SK-MEL-5 (cell line): ENCODE results near the gene STX1A. TPM values are rescaled to one million over a fixed set of nuclear protein-coding genes. Genes with fewer than 3 reads are reported as not detected.
"Not testable (repeated sequence)": the region's sequence is repeated elsewhere in the genome, so short reads cannot be mapped to it uniquely, and the experiment has no call there.

Experiments
- DNase-seq: peaks from one replicate; pipeline ENCODE4 v3.0.0-alpha.2; 2016; ENCODE audit warnings: low read depth, low spot score
- in situ Hi-C: cut with HindIII; loops from 2 replicates; pipeline ENCODE4 v1.10.0; 2016; ENCODE audit warnings: low sequenced_read_pairs, high pct_unique_total_duplicates, low pct_unique_long_range_greater_than_20kb
- total RNA-seq: library from RNA; depleted of rRNA; stranded (reverse); fragments of >200 nt; shearing (Covaris generic); gene quantifications from 2 replicates; pipeline ENCODE4 v1.2.3, GENCODE V29; 2014

STX1A gene
- total RNA-seq, 1 experiment from 2014 or later, result 7.0 TPM

DNA sequence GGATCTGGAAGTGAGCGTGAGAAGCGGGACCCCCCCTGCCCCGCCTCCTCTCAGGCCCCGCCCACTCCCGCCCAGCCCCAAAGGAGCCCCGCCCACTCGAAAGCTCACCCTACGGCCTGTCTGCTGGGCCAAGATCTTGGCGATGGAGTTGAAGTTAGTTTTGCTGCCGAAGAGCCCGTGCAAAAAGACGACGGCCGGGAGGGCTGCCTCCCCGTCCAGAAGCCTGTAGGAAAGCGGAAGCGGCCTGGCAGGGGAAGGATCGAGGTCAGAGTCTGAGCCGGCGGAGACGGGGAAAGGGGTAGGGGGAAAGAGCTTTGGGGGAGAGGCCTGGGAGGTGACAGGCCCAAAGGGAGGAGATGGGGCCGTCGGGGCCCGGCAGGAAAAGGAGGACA is 18.7 kb upstream of the STX1A start:
- in situ Hi-C loops, result no loop called here

DNA sequence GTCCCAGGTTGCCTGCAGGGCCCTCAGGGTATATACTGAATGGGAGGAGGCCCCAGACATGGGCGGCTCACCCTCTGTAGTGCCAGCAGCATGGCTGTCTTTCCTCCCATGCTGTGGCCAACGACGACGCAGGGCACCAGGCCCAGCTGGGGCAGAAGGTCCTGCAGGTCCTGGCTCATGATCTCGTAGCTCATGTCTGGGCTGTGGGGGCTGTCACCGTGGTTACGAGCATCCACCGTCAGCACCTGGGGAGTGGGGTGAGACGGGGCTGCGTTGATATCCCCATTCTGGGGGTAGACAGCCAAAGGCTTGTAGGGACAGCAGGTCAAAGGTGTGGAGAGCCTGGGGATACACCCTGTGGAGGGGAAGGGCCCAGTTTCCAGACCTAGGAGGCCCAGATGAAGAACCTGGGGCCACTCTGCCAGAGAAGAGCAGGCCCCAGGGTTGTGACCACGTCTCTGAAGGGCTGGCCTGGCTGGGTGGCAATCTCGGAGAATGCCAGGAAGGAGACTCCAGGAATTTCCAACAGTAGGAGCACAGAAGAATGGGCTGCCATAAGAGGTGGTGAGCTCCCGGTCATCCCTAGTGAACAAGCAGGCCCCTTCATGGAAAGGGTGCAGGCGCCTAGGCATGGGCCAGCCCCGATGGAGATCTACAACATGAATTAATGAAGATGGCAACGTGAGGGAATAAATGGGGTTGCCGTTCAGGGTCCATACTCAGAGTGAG is 18.2 kb upstream of the STX1A start:
- in situ Hi-C loops, result no loop called here
- DNase-seq, result no peak

More for the DNA sequence above, 18.7 kb upstream of the STX1A start:
- DNase-seq, result peak; percentile 69

DNA sequence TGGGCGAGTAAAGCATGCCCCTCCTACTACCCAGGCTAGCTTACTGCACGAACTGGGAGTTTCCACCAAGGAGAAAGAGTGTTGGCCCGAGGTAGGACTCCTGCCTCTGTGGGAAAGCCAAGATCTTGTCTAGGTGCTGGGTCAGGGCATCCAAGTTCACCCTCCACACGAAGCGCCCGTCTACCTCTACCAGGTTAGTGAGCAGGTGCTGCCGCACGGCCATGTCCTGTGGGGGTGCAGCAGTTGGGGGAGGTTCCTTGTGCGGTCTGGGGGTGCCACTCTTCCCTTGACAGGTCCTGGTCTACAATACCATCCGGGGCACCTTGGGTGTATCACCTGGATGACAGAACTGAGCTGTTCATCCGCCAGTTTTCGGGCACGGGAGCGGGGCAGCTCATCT is 17.4 kb upstream of the STX1A start:
- DNase-seq, result no peak
- in situ Hi-C loops, result no loop called here

DNA sequence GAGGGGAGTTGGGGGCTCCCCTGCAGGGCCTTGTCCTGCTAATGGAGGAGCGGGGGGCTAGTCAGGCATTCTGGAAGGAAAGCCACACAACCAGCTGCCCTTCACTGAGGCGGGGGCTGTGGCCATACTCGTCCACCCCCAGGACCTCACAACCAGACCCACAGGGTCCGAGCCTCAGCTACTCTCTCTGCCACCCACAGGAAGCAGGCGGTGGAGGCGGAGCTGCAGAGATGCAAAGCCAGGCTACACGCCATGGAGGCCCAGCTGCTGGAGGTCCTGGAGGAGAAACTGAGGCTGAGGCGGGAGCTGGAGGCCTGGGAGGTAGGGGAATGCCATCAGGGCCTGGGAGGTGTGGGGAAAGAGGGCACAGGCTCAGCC is 16.0 kb upstream of the STX1A start:
- in situ Hi-C loops, result no loop called here
- no peak for DNase-seq

DNA sequence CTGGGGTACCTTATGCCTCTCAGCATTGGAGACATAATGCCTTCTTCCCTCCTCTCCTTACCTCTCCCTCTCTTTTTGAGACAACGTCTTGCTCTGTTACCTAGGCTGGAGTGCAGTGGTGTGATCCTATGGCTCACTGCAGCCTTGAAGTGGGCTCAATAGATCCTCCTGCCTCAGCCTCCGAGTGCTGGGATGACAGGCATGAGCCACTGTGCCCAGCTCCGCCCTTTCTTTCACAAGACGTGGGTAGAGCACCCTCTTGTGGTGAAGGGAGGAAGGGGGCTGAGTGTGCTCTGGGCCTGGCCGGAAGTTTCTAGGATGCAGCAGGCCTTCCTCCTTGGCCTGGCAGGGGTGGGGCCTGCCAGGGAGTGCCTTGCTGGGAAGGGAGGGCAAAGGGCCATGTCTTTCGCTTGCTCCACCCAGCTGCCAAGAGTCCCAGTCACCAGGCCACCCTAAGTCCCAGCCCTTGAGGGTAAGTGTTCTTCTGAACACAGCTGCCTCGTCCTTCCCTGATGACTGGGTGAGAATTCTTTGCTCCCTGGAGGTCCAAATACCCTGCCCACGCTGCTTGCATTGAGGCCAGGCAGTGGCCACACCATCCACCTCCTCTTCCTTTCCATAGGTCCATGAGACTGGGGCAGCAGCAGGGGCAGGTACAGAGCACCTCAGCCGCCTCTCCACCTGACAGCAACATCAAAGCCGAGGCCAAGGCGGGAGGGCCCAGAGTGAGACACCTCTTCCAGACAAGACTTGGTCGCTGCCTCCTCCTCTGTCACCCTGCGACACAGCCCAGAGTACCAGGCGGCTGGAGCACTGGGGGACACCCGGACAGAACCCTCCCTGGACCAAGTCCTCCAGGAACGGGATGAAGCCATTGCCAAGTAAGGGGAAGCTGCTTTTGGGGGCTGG is 15.4 kb upstream of the STX1A start:
- in situ Hi-C loops, result no loop called here
- peak; percentile 98 for DNase-seq

DNA sequence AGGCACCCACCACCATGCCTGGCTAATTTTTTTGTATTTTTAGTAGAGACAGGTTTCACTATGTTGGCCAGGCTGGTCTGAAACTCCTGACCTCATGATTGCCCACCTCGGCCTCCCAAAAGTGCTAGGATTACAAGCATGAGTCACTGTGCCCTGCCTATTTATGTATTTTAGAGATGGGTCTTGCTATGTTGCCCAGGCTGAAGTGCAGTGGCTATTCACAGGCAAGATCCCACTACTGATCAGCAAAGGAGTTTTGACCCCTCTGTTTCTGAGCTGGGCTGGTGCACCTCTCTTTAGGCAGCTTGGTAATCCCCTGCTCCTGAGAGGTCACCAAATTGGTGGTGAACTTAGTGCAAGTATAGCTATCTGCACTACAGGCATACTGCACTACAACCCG is 12.9 kb upstream of the STX1A start:
- no peak for DNase-seq
- in situ Hi-C loops, result no loop called here

DNA sequence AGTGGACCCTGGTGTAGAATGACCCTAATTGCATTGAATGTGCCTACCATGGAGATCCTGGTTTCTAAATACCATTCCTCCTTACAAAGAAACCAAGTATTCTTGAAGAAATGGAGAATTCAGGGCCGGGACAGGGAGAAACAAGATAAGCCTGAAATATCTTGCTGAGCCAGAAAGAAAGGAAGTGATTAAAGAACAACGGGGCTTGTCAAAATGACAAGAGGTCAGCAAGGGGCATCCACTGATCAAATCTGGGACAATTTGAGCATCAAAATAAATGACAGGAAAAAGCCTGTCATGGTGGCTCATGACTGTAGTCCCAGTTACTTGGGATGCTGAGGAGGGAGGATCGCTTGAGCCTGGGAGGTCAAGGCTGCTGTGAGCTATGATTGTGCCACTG is 11.0 kb upstream of the STX1A start:
- in situ Hi-C loops, result no loop called here

DNA sequence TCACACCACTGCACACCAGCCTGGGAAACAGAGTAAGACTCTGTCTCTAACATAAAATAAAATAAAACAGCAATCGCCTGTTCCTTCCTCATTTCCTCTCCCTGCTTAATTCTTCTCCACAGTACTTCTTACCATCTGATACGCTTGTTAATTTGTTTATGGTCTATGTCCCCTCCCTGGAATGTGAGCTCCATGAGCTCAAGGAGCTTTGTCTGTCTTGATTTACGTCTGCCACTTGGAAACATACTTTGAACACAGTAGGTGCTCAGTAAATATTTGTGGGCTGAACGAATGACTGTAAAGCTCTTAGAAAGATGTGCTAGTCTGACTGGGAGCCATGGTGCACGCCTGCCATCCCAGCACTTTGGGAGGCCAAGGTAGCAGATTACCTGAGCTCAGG is 9.1 kb upstream of the STX1A start:
- DNase-seq, result no peak
- in situ Hi-C loops, result no loop called here

More for the DNA sequence above, 11.0 kb upstream of the STX1A start:
- no peak for DNase-seq

DNA sequence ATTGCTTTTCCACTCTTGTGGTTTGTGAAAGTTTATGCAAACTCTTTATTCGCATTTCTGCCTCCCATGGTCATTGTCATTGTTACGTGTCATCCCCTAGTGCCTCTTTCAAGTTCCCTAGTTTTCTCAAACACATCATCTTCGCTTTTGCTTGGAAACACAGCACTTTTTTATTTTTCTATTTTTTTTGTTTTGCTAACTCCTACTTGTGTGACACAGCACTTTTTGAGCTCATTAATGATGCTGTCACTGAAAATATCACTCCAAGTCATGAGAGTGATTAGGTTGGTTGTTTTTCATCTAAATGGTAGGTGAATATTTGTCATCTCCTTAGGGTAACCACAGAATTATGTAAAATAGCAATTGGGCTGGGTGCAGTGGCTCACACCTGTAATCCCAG is 8.5 kb upstream of the STX1A start:
- DNase-seq, result no peak
- in situ Hi-C loops, result no loop called here

DNA sequence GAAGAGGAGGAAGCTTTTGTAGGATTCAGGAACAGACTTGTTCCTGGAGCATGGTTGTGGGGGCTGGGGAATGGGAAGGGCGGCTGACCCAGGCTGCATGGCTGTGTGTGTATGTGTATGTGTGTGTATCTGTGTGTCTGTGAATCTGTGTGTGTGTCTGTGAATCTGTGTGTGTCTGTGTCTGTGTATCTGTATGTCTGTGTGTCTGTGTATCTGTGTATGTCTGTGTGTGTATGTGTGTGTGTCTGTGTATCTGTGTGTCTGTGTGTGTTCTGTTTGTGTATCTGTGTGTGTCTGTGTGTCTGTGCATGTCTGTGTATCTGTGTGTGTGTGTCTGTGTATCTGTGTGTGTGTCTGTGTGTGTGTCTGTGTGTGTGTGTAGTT is 6.6 kb upstream of the STX1A start:
- in situ Hi-C loops, result no loop called here

DNA sequence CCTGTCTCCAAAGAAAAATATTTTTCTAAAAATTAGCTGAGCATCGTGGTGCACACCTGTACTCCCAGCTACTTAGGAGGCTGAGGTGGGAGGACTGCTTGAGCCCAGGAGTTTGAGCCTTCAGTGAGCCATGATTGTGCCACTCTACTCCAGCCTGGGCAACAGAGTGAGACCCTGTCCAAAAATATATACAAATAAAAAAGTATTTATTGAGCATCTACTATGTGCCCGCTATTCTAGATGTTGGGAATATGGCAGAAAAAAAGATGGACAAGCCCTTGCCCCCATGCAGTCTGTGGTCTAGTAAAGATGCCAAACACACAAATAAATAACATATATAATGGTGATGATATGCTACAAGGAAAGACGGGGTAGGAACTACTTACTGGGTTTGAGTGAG is 4.3 kb upstream of the STX1A start:
- no peak for DNase-seq
- in situ Hi-C loops, result no loop called here

More for the DNA sequence above, 6.6 kb upstream of the STX1A start:
- no peak for DNase-seq

DNA sequence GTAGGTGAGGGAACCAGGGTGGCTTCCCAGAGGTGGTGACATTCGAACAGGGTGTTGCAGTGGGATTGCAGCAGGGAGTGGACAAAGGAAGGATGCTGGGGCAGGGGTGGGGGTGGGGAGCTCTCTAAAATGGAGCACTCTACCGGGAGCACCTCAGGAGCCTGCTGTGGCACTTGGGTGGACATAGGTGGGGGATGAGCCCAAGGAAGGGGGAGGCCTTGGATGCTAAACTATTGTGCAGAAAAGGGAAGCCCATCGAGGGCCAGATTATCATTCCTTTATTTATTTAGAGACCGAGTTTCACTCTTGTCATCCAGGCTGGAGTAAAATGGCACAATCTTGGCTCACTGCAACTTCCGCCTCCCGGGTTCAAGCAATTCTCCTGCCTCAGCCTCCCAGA is 3.3 kb upstream of the STX1A start:
- in situ Hi-C loops, result no loop called here

DNA sequence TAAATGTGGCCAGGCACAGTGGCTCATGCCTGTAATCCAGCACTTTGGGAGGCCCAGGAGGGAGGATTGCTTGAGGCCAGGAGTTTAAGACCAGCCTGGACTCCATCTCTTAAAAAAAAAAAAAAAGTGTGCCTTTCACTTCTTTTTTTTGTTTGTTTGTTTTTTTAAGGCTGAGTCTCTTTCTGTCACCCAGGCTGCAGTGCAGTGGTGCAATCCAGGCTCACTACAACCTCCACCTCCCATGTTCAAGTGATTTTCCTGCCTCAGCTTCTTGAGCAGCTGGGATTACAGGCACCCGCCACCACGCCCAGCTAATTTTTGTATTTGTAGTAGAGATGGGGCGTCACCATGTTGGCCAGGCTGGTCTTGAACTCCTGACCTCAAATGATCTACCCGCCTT is 2.7 kb upstream of the STX1A start:
- in situ Hi-C loops, DNase-seq: not testable (repeated sequence)

More for the DNA sequence above, 3.3 kb upstream of the STX1A start:
- no peak for DNase-seq

DNA sequence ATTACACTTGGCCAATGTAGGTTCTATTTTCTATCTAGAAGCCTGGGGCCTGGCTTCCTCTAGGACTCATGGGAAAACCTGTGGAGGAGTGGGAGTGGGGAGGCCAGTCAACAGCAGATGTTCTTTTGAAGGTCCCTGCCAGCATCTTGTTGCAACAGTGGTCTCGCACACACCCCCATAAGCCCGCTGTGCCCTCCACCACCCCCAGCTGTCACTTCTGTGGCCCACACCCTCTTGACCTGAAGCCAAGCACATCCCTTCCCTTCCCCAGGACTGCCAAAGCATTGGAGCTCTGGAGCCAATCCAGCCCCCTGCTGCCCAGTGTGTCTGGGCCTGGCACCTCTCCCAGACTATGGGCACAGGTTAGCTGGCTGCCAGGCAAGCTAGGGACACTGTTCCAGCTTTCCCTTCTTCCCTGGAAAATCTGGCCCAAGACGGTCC is 1.9 kb upstream of the STX1A start:
- no peak for DNase-seq
- in situ Hi-C loops, result no loop called here

DNA sequence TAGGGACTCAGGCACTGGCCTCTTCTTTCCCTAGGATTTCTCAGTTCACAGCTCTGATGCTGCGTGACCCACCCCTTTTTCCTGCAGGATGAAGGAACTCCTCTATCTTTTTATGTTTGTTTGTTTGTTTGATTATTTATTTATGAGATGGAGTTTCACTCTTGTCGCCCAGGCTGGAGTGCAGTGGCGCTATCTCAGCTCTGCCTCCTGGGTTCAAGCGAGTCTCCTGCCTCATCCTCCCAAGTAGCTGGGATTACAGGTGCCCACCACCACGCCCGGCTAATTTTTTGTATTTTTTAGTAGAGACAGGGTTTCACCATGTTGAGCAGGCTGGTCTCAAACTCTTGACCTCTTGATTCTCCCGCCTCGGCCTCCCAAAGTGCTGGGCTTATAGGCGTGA is 974 bp upstream of the STX1A start:
- in situ Hi-C loops, DNase-seq: not testable (repeated sequence)

DNA sequence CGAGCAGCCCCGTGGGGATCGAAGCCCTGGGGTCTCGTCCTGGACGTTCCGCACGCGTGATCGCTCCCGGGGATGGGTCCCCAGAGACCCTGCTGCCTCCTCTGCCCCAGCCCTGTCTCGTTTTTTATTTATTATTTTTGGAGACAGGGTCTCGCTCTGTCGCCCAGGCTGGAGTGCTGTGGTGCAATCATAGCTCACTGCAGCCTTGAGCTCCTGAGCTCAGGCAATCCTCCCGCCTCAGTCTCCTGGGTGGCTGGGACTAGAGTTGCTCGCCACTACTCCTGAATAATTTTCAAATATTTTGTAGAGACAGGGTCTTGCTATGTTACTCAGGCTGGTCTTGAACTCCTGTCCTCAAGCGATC is 319 bp upstream of the STX1A start:
- DNase-seq, result no peak
- in situ Hi-C loops, result no loop called here

DNA sequence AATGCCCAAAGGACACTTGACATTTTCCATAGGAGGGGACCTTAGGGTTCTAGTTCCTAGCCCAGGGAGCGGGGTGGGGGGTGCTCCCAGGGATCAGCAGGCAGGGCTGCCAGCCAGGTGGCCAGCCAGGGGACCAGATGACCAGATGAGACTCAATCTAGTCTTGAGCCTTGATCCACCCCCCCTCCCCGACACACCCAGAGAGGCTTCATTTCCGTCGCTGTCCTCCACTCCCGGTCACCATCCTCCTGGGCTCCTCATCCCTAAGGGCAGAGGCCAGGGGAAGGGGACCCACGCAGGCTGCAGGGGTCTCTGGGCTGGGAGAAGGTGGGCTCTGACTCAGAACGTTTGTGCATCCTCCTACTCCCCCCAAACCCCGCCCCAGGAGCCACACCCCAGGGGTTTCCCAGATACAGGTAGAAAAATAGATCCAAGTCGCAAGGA is 1.0 kb downstream of the STX1A start:
- DNase-seq, result no peak
- in situ Hi-C loops, result no loop called here

DNA sequence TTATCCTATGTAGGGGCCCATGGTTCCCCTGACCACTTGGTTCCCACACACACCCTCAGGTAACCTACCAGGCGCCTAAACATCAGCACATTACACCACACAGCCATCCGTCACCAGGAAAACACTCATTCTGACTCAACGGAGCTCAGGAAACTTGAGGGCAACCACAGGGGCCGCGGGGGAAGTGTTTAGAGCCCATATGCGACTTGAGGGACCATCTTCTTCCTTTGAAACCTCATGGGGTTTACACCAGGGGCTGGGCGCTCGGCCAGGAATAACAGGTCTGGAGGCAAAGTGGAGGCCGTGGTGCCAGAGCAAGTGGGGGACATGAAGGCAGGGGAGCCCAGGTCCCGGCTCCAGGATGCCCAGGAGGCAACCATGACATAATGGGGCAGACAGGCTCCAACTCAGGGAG is 1.5 kb downstream of the STX1A start:
- in situ Hi-C loops, result no loop called here
- DNase-seq, result no peak
